Choroid plexus epithelial cell (primary cell): ENCODE data around the gene SLTM.
"Not testable (repeated sequence)": the region's sequence is repeated elsewhere in the genome, so short reads cannot be mapped to it uniquely, and the experiment has no call there.

Experiments
- DNase-seq: peaks from one replicate; pipeline ENCODE4 v3.0.0-alpha.2; 2010; ENCODE audit warnings: low read depth
- H3K4me3 ChIP-seq: 2 replicates; pipeline ENCODE4 v1.5.1; 2011; ENCODE audit warnings: low read depth, mild to moderate bottlenecking, control low read depth, low read length, moderate library complexity
- TF ChIP-seq, protein P1 (sequence below): conservative IDR thresholded peaks from 2 replicates; pipeline ENCODE4 v1.5.1; 2011; ENCODE audit warnings: low read depth, mild to moderate bottlenecking, control low read depth, inconsistent platforms, low read length, moderate library complexity

Gene SLTM

GRCh38 chr15:58929891-58930416, 3.5 kb downstream of the SLTM start:
- no peak for DNase-seq
- no peak overlapping the region for H3K4me3 ChIP-seq
- TF ChIP-seq, protein P1, sequence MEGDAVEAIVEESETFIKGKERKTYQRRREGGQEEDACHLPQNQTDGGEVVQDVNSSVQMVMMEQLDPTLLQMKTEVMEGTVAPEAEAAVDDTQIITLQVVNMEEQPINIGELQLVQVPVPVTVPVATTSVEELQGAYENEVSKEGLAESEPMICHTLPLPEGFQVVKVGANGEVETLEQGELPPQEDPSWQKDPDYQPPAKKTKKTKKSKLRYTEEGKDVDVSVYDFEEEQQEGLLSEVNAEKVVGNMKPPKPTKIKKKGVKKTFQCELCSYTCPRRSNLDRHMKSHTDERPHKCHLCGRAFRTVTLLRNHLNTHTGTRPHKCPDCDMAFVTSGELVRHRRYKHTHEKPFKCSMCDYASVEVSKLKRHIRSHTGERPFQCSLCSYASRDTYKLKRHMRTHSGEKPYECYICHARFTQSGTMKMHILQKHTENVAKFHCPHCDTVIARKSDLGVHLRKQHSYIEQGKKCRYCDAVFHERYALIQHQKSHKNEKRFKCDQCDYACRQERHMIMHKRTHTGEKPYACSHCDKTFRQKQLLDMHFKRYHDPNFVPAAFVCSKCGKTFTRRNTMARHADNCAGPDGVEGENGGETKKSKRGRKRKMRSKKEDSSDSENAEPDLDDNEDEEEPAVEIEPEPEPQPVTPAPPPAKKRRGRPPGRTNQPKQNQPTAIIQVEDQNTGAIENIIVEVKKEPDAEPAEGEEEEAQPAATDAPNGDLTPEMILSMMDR = no peak

DNA sequence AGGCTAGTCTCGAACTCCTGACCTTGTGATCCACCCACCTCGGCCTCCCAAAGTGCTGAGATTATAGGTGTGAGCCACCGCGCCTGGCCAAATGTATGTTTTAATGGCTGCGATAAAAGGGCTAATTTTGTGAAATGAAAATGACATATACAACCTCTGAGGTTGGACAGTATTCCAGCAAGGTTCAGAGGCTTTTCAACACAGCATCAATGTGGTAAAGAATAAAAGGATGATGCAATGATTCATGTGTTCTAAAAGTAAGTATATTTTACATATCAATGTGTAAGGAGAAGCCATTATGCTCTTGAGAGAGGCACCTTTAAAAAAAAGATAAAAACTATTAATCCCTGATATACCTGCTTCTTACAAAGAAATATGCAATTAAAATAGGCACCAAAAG, 6.7 kb downstream of the SLTM start:
- H3K4me3 ChIP-seq = no peak overlapping the region
- DNase-seq = no peak
- TF ChIP-seq, protein P1 = no peak

DNA sequence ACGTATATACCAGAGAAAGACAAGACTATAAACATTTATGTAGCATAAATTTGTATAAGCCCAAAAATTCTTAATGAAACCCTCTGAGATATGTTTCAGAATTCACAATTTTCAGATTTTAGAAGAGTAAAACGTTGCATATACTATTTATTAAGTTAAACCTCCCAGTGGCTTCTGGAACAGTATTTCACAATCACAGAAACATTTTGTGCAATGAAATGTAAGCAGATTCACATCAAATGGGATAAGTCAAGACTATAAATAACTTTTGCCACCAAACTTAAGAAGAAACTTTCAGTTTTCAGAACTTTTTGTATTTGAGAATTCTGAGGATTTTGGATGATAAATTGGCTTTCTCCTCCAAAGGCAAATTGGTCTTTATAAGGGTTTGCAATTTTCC, 9.2 kb downstream of the SLTM start:
- no peak overlapping the region for H3K4me3 ChIP-seq
- TF ChIP-seq, protein P1 = no peak

DNA sequence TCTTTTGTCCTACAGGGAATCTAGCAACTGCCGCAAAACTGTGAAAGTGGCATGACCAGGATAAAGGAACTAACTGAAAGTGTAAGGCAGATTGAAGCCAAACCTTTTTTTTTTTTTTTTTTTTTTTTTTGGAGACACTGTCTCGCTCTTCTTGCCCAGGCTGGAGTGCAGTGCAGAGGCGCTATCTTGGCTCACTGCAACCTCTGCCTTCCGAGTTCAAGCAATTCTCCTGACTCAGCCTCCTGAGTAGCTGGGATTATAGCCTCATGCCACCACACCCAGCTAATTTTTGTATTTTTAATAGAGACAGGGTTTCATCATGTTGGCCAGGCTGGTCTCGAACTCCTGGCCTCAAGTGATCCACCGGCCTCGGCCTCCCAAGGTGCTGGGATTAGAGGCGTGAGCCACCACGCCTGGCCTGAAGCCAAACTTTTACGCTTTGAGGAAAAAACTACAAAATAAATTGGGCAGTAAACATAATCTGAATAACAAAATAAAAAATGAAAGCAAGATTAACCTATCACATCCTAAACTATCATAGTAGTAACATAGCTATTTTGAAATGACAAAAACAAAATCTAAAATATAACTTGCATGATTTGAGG, 9.7 kb downstream of the SLTM start:
- TF ChIP-seq, protein P1 = no peak
- H3K4me3 ChIP-seq = no peak overlapping the region
- no peak for DNase-seq

More for the DNA sequence above, 9.2 kb downstream of the SLTM start:
- peak; percentile 76 for DNase-seq

DNA sequence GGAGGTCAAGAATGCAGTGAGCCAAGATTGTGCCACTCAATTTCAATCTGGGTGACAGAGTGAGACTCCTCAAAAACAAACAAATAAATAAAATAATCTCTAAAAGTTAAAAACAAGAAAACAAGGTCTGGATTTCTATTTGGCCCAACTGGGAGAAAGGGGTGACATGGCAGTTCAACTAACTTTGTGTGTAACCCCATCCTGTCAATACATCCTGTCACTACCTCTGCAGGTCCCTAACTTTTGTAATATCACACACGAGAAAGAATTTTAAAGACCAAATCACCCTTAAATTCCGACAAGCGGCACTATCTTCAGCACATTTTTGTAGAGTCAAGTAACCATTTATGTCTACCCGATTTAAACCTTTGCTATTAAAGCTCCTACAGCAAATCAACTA, 10.2 kb downstream of the SLTM start:
- no peak overlapping the region for H3K4me3 ChIP-seq
- no peak for DNase-seq
- TF ChIP-seq, protein P1 = no peak

DNA sequence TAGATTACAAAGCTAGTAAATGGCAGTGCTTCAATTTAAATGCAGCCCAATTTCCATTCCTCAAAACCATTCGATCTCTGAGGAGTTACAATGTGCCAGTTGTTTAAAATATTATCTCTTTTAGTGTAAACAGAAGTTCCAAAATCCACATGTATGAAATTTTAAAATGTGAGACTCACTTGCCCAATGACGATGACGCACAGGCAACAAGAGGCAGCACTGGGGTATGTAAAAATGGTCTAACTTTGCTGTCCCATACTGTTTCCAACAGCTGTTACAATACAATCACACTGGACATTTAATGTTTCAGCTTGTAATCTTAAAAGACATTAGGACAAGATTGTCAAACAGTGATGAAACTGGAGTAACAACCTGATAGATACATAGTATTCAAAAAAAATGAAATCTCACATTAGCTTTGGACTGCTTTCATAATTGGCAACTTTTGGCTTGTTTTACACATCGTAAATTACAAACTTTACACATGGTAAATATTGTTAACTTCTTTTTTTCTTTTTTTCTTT, 12.2 kb downstream of the SLTM start:
- TF ChIP-seq, protein P1 = no peak
- H3K4me3 ChIP-seq = no peak overlapping the region
- DNase-seq = no peak

DNA sequence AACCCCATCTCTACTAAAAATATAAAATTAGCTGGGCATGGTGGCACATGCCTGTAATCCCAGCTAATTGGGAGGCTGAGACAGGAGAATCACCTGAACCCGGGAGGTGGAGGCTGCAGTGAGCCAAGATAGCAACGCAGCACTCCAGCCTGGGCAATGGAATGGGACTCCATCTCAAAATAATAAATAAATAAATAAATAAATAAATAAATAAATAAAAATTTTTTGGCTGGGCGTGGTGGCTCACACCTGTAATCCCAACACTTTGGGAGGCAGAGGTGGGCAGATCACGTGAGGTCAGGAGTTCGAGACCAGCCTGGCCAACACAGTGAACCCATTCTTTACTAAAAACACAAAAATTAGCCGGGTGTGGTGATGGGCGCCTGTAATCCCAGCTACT, 13.0 kb downstream of the SLTM start:
- not testable (repeated sequence) for DNase-seq, H3K4me3 ChIP-seq
